Glomerular endothelial cell (primary cell): ENCODE measurements around the gene GZF1. TPM values are rescaled to one million over a fixed set of nuclear protein-coding genes. Genes with fewer than 3 reads are reported as not detected.
A peak's percentile ranks its signal among the peaks of the same experiment; 100 is the strongest.
"Not testable (repeated sequence)": the region's sequence is repeated elsewhere in the genome, so short reads cannot be mapped to it uniquely, and the experiment has no call there.

Source experiments
- DNase-seq: peaks from one replicate; pipeline ENCODE4 v3.0.0-alpha.2; 2011; ENCODE audit warnings: low read depth, low spot score; ENCODE audit errors: extremely low read depth
- total RNA-seq: library from RNA; depleted of rRNA; stranded (reverse); fragments of >200 nt; gene quantifications from 2 replicates; pipeline ENCODE4 v1.2.3, GENCODE V29; 2015

The GZF1 gene
- total RNA-seq, 1 donor from 2014 or later = 11.2 TPM

DNA sequence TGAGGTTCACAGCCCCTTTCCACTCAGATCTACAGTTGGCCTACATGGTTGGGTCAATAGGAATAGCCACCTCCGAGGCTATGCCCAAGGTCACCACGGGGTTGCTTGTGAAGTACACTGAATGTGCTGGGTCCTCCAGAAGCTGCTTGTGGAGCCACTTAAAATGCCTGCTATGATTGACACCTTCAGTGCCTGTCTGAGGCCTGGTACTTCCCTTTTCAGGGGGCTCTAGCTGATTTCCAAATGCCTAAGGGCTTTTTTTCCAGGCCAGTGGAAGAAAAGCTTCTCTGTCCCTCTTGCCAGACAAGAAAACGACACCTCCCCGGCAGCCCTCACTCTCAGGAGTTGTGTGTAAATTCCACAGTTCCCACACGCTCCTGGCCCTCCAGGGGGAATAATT lies 17.6 kb upstream of the GZF1 start:
- no peak for DNase-seq

DNA sequence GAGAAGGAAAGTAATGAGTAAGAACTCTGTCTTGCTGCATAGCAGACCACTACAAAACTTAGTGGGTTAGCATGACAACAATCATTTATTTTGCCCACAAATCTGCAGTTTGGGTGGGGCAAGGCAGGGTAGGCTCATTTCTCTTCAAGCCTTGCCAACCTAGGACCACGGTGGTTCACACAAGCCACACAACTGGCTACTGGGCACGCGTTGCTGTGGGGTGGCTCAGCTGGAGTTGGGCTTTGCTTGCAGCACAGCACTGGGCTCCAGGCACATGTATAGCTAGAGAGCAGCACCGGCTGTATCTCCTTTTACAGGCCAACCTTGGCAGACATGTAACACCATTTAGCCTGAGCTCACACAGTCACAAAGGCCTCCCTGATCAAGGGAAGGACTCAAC lies 16.0 kb upstream of the GZF1 start:
- no peak for DNase-seq

DNA sequence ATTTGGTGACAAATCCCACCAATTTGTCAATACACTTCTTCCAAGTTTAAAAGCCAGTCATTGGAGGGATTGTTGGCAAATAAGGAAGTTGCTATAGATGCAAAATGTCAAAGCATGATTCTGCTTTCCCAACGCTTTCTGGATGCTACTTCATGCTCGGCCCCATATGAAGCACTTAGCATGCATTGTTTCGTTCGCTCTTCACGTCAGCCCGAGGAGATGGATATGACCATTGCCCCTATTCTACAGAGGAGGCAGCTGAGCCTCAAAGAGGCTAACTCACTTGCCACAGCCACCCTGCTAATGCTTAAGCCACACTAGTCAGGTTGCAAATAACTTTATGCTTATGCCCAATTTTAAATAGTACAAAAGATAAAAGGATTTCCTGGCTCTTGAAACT lies 14.2 kb upstream of the GZF1 start:
- no peak for DNase-seq

DNA sequence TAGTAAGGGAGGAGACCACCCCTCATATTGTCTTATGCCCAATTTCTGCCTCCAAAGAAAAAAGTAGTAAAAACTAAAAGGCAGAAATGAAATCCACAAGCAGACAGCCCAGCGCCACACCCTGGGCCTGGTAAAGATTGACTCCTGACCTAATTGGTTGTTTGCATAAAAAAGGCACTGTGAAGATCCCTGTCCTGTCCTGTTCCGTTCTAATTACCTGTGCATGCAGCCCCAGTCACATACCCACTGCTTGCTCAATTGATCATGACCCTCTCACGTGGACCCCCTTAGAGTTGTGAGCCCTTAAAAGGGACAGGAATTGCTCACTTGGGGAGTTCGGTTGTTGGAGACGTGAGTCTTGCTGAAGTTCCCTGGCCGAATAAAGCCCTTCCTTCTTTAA lies 13.5 kb upstream of the GZF1 start:
- DNase-seq = not testable (repeated sequence)

DNA sequence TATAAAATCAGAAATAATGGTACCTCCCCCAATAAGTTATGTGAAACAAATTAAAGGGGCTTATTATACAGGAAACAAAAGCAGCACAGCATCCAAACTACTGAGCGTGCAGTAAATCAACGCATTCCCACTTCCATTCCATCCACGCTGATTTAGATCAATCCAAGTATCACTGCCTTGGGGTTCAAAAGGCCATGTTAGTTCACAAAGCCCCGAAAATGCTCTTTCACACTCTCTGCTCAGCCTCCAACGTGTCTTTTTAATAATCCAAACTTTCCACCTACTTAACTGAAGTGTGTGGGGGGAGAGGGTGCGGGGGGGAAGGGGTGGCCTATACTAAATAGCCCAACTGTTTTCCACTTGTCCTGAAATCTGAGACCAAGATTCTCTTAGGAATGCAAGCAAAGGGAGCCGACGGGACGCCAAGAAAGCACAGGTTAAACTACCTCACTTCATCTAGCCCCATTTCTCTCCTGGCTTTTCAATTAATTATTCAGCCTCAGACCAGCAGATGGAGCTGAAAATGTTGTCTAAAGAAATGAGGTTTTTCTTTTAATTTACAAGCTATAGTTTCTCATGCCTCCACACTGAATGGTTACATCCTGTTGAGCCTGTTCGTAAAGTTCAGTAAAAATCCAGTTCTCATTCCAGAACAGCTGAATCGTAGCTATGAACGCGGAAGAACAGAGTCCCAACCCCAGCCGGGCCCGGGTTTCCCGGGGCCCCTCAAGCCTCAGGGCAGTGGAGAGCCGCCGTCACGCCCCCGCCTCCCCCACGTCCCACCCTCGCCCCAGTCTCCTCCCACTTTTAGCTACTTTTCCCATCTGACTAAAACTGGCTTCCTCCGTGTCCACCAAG lies 12.4 kb upstream of the GZF1 start:
- DNase-seq = no peak

DNA sequence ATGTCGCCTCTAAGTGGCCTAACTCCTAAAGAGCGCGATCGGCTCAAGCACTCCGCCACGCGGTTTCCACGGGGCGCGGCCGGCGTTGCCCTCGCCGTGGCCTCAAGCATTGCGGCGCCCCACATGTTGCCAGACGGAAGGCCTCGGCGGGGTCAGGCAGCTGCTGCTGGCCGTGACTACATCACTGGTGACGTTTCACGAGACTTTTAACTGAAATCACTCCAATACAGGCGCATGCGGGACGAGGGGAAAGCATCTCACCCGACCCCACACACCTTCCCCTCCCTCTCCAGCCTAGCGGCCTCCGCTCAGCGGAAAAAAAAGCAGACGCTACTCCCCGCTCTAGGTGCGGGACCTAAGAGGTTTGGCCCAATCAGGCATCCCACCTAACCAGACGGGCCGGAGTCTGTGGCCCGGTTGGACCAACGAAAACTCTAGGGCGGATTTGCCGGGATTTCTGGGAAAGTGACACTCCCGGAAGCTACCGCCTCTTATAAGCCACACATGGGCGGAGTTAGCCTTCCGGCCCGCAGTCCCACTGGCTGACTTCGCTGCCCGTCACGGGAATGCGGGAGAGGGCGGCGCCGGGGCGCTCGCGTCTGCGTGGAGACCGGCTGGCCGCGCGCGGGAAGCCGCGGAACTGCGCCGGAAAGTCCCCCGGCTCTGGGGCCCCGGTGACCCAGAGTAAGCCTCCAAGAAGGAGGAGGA lies 11.6 kb upstream of the GZF1 start, which contains the start of gene NXT1:
NXT1 (plus strand) TSS at position 596 of the 708 bp plus-strand sequence. CDS start 3,251 bp downstream, outside the sequence.
- DNase-seq = peak; percentile 92

DNA sequence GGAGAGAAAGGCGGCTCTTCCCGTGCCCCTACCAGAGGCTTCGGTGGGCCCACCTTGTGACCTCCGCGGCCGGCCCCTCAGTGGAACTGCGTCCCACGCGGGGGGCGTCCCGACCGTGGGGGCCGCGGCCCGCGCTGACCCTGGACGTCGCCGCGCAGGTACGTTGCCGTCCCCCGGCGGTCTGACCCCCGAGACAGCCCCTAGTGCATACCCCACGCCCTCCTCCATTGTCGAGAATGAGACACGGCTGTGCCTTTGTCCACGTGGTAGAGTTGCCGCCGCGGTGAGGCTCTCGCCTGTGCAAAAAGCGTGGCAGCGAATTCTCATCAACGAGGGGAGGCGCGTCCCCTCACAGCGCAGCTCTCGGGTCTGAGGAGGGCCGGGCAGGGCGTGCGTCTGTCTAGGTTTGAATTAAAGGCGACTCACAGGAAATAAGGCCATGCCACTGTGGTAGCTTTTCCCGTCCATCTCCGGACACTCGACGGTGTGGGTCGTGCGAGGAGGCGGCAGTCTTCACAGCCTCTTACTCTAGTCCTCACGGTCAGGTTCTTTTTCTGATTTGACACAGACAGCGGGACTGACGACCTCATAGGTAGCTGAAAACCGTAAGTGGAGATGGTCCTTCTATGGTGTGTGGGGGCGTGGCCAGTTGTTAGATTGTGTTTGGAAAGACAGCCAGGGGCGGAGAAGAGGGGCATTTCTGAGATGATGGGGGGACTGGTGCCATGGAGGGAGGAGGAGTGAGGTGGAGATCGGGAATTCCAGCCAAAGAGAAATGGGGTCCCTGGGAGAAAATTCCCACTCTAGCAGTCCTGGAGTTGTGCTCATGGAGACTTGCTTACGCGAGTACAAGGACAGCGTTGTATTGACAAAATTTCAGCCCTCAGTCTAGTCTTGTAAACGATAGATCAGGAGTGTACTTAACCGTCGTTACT lies 10.8 kb upstream of the GZF1 start:
- no peak for DNase-seq

DNA sequence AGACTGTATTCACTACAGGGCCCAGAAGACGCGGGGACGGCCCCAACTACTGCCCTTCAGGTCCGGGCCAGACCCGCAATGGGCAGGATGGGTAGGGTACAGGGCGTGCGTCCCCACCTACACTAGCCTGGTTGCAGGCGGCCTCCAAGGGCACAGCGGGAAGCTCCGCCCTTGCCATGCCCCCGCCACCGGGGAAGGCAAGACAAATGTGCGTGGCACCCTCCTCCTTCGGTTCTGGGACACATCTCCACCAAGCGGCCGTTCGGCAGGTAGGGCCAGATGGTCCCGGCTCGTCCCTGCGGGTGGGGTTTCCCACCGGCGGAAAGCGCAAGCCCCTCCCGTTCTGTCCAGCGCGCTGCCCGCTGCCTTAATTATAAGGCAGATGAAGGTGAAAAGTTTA lies 5.8 kb upstream of the GZF1 start:
- DNase-seq = no peak

DNA sequence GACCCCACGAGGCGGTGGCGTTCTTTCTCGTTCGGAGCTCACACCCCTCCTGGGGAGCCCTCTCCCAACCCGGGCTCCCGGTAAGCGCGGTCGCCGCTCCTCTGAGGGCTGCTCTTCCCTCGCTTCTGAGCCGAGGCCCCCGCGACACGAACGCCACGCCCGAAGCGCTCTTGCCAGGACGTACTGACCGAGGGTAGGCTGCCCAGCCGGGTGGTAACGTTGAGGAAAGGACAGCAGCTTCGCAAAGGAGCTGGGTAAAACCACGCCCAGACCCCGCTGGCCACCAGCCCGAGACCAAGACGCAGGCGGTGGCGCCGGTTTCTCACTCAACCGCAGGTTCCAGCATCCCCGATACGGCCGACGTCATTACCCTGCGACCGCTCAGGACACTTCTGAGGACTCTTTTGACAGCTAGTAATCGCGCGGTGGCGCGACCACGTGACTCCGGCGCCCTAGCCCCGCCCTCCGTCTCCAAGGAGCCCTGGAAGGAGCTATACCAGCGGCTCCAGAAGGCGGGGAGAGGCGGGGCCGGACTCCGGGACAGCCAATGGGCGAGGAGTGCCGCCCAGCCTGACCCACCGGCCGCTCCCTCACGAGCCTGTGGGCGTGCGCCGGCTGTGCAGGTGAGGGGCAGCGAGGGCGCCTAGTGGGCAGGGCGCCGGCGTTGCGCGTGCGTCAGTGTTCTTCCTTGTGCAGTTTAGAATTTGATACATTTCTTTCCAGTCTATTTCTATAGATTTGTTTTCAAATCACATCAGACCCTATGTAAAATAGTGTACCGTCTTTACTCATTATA lies 4.0 kb upstream of the GZF1 start:
- DNase-seq = peak; percentile 93

DNA sequence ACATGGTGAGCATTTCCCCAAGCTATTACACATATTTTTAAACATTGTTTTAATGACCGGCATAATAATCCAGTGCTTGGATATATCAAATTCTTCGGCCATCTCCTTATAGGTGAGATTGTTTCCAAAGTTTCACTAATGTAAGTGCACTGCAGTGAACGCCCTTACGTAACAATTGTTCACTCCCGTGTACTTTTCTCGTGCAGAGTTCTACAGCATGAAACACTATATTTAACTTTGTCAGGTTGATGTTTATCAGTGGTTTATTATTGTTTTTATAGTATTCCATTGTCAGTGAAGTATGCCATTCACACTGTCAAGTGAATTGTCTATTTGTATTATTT lies 3.4 kb upstream of the GZF1 start:
- no peak for DNase-seq

DNA sequence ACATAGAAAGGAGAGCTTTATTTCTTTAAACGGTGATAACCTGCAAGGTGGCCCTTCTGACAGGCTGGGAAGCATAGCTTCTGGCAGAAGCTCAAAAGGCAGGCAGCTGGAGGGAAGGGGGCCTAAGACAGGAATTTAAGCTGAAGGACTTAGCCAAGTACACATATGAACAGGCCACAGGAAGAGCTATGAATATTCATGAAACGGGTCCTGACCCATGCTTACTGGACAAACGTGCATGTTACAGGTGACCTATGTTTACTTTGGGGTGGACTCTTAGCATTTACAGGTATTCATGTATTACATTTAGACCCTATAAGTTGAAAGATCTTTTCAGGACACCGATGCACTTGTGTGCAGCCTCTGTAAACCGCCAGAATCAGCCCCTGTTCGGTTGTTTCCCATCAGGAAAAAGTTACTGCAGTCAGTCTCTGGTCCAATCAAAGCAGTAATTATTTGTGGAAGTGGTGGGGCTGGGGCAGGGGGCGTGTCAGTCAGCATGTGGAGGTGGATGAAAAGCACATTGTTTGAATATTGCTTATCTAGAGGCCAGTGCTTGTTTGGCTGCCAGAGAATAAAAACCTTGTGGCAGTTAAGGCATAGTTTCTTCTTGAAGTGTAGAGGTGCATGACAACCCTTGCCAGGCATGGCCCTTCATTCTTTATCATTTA lies 2.9 kb upstream of the GZF1 start:
- no peak for DNase-seq

DNA sequence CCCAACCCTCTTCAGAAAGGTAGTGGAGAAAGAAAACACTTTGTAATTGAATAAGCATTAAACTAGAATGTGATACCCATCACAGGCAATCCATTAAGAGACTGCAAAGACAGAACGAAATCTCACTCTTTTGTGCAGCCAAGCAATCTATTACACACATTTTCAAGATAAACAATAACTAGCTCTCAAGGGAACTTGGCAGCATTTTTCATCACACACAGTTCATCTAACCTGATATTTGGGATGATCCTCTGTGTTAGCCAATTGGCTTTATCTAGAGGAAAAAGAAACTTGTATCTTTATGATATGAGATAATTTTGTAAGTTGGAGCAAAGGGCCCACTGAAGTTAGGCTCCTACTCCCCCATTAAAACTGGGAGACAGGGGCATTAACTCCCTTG lies 1.5 kb upstream of the GZF1 start:
- no peak for DNase-seq

DNA sequence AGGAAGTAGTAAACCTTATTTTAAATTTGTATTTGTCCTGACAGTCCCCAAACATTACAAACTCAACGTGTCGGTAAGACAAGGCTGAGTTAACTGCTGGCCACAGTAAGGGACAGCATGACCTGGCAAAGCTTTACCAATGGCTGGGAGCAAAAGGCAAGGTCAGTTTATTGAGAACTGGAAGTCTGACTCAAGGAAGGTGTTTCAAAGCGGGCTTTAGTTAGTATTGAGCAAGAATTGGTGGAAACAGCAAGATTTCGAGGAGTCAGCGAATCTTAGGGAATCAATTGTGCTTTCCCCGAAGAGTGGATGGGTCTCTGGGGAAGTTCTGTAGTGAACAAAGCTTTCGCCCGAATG lies 885 bp upstream of the GZF1 start:
- DNase-seq = no peak

DNA sequence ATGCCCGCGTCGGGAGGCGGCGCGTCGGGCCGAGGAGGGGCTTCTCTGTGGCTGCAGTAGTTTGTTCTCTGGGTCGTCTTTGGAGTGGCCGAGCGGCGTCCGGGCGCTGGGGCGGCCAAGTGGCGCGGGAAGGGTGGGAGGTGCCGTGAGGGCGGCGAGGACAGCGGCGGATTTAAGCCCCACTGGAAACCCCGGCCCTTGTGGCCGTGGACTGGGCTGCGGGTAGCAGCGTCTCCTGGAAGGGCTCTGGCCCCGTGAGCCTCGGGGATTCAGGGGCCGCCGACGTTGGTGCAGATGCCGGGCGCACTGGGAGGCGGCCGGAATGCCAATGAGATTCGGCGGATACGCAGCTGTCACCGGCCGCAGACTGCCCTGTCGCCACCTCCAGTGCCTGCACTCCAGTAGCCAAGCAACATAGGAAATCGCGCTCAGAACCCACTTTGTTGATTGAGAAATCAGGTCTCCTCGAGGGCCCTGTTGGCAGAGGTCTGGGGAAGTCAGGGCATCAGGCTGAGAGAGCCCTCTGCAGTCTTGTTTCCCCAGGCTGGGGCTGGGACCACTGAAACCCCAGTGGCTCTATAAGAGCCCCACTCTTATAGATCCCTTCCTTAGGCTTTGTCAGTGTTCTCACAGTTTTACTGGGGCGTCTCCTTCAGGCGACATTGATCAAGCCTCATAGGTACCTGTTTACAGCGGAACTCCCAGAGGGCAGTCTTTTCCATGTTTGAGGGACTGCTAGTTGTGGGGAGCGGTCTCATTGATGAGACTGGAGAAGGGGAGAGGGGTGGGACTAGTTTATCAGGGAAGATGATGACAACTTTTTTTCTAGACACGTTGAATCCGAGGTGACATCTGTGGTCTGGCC lies 642 bp downstream of the GZF1 start:
- DNase-seq = no peak

DNA sequence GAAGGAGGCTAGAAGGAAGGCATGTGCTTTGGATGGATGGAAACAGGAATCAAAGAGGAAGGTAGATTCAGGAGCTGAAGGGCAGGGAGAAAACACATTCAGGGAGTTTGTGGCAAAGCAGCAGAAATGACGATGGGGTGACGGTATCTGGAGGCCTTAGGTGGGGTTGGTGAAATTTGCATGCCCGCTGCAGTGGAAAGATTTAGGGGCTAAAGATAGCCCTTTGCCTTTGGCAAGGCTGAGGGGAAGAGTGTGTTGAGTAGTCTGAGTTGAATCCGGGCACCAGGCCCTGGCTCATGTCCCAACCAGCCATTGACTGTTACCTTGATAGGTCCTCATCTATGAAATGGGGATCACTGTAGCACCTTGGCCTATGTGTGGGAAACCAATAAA lies 1.3 kb downstream of the GZF1 start:
- DNase-seq = no peak

DNA sequence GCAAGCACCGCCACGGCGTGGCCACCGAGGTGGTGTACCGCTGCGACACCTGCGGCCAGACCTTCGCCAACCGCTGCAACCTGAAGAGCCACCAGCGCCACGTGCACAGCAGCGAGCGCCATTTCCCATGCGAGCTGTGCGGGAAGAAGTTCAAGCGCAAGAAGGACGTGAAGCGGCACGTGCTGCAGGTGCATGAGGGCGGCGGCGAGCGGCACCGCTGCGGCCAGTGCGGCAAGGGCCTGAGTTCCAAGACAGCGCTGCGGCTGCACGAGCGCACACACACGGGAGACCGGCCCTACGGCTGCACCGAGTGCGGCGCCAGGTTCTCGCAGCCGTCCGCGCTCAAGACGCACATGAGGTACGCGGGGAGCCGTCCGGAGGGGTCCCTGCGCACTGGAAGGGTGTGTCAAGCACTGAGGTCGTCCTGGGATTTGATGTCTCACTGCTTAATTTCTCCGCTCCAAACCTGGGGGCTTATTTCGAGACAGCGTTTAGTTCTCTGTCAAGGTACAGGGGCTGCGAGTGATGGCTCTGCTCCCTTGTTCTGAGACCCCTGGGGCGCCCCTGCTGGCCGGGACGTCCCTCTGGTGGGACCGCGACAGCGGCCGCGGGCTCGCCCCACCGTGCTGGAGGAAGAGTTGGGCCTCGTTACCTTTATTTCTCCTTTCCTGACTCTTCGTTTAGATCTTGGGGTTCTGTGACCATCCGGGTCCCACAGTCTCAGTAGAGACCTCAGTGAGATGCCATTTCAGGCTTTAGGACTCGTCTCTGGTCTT lies 3.6 kb downstream of the GZF1 start:
- no peak for DNase-seq

DNA sequence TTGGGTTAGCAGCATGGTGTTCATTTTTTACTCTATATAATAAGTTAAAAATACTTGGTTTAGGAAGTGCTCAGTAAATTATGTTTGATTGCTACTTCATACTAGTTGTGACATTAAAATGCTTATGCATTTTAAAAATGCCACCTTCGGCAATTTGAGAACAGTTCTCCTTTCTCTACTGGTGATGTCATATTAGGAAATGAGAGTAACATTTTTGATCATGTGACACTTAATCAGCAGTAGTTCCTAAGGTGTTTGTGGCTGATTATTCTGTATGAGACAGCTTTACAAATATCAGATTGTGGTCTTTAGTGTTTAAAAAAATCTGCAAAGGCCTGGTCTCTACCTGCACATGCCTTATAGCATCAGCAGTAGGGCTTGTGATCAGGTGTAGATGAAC lies 4.4 kb downstream of the GZF1 start:
- no peak for DNase-seq

DNA sequence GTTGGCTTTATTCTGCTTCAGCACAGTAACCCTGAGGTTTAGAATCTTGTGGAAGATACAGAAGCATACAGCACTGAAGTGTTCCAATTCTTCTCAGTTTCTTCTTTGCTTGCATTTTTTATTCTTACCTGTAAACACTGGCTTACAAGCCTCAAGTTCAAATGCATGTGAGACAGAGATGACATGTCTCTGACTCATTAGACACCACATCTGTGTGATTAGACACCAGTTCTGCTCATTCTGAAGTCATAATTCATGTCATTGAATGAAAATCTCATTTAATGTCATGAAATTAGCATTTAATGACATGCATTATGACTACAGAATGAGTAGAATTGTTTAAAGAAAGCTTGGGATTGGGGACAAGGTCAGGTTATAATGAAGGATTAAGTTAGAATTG lies 5.8 kb downstream of the GZF1 start:
- DNase-seq = no peak
